ENCODE data around the gene SPTAN1.

GRCh38 chr9:128521956-128522355 is 30.4 kb upstream of the SPTAN1 start:
- TF ChIP-seq POLR2AphosphoS5 (IDR thresholded peaks at IDR 0.05; ENCODE audit: low read depth, low read length) = no peak
- TF ChIP-seq CTCF (IDR thresholded peaks at IDR 0.05 in 2 of 3, conservative IDR thresholded peaks at IDR 0.05 in 1 of 3; ENCODE audit: borderline replicate concordance in 1 of 3, insufficient read depth in 1 of 3, low read depth in 2 of 3, low read length in 2 of 3) = no peak
- no peak for TF ChIP-seq CEBPB (IDR thresholded peaks at IDR 0.05; ENCODE audit: low read depth)
- no peak for TF ChIP-seq SIN3A (IDR thresholded peaks at IDR 0.05; ENCODE audit: low read depth)
- TF ChIP-seq POLR2A (IDR thresholded peaks at IDR 0.05; ENCODE audit: borderline replicate concordance, extremely low read depth, insufficient read depth, insufficient read length) = no peak
- TF ChIP-seq MAX (IDR thresholded peaks at IDR 0.05) = no peak
- TF ChIP-seq EGR1 (IDR thresholded peaks at IDR 0.05; ENCODE audit: low read depth) = no peak
- TF ChIP-seq RAD21 (IDR thresholded peaks at IDR 0.05; ENCODE audit: low read depth) = no peak
- TF ChIP-seq EZH2 (IDR thresholded peaks at IDR 0.05) = no peak
- TF ChIP-seq REST (IDR thresholded peaks at IDR 0.05; ENCODE audit: low read depth) = no peak
